Spinal cord (tissue), 10 donors: ENCODE data around the gene HINFP. TPM values are rescaled to one million over a fixed set of nuclear protein-coding genes. Genes with fewer than 3 reads are reported as not detected.
"Not testable (repeated sequence)": the region's sequence is repeated elsewhere in the genome, so short reads cannot be mapped to it uniquely, and the experiment has no call there.

Source experiments
- DNase-seq, 6 donors: peaks; one replicate each; pipeline versions ENCODE4 v3.0.0 to v3.0.0-alpha.2; 2013 to 2015; ENCODE audit warnings: low spot score in 6 of 6, low read depth in 4 of 6
- H3K27ac ChIP-seq: one replicate; pipeline ENCODE4 v1.5.1; 2013; ENCODE audit warnings: low read depth, low read length, control low read depth
- H3K27me3 ChIP-seq: one replicate; pipeline ENCODE4 v1.6.1; 2013; ENCODE audit warnings: low read length; ENCODE audit not compliant: control insufficient read depth, insufficient read depth
- H3K36me3 ChIP-seq: one replicate; pipeline ENCODE4 v1.6.1; 2013; ENCODE audit warnings: low read length; ENCODE audit not compliant: control insufficient read depth, insufficient read depth
- H3K4me1 ChIP-seq: one replicate; pipeline ENCODE4 v1.6.1; 2013; ENCODE audit warnings: low read length; ENCODE audit not compliant: control insufficient read depth, insufficient read depth
- H3K4me3 ChIP-seq: one replicate; pipeline ENCODE4 v1.5.1; 2013; ENCODE audit warnings: low read depth, low read length, control low read depth
- H3K9me3 ChIP-seq: one replicate; pipeline ENCODE4 v1.6.1; 2013; ENCODE audit warnings: low read length; ENCODE audit not compliant: control insufficient read depth, insufficient read depth
- WGBS: methylation state at CpG from one replicate; pipeline ENCODE4 v1.1.5; 2013; ENCODE audit warnings: missing lambda C conversion rate; ENCODE audit not compliant: insufficient coverage; 5-methylcytosine and 5-hydroxymethylcytosine counted together
- polyA plus RNA-seq, 2 donors: library from polyadenylated mRNA; unstranded; fragments of 120-200 nt; gene quantifications; one replicate each; pipeline ENCODE4 v1.2.1, GENCODE V29; 2013; ENCODE audit not compliant: insufficient read length in 2 of 2
- total RNA-seq, 2 donors: library from RNA; depleted of rRNA in 1 of 2; stranded (reverse); fragments of 120-200 nt in 1 of 2; fragments of >200 nt in 1 of 2; gene quantifications; one replicate each; pipeline versions ENCODE4 v1.2.3 to v1.2.4, GENCODE V29; 2013 to 2014
- donor health status: healthy.

Gene HINFP
- total and polyA plus RNA-seq, 4 donors = 15.5 to 38.4 (median 24.5) TPM

DNA sequence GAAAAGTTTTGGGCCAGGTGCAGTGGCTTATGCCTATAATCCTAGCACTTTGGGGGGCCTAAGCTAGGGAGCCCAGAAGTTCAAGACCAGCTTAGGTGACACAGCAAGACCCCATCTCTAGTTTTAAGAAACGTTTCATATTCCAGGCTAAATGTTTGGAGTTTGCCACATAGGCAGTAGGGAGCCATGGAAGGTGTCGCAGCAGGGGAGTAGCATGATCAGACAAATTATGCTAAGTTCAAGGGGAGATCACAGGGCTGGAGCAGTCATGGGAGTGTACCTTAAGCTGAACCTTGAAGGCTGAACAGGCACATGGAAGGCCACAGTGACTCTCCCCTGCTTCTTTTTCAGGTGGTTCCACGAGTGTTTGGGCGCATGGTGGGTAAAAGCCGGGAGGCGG is 58.0 kb downstream of the HINFP start:
- DNase-seq = no peak
- no peaks in the 10 kb centered on the region for H3K9me3 ChIP-seq
- H3K4me3 ChIP-seq = no peak overlapping the region
- peaks cover 50% of the 10 kb centered on the region for H3K36me3 ChIP-seq
- 96% methylated on average over 6 of the region's 6 CpGs for WGBS
- H3K4me1 ChIP-seq = peaks cover 2% of the 10 kb centered on the region
- H3K27me3 ChIP-seq = no peaks in the 10 kb centered on the region
- H3K27ac ChIP-seq = no peak overlapping the region

- WGBS = 93% methylated on average over 10 of the region's 10 CpGs
- Histone ChIP-seq H3K27me3 (no peaks in the 10 kb centered on the region), H3K4me3 (no peak overlapping the region), H3K36me3 (peaks cover 44% of the 10 kb centered on the region), H3K9me3 (no peaks in the 10 kb centered on the region), H3K4me1 (no peaks in the 10 kb centered on the region), H3K27ac (no peak overlapping the region)
- no peak for DNase-seq
Measured at GRCh38 chr11:119179983-119180382, 58.6 kb downstream of the HINFP start.

DNA sequence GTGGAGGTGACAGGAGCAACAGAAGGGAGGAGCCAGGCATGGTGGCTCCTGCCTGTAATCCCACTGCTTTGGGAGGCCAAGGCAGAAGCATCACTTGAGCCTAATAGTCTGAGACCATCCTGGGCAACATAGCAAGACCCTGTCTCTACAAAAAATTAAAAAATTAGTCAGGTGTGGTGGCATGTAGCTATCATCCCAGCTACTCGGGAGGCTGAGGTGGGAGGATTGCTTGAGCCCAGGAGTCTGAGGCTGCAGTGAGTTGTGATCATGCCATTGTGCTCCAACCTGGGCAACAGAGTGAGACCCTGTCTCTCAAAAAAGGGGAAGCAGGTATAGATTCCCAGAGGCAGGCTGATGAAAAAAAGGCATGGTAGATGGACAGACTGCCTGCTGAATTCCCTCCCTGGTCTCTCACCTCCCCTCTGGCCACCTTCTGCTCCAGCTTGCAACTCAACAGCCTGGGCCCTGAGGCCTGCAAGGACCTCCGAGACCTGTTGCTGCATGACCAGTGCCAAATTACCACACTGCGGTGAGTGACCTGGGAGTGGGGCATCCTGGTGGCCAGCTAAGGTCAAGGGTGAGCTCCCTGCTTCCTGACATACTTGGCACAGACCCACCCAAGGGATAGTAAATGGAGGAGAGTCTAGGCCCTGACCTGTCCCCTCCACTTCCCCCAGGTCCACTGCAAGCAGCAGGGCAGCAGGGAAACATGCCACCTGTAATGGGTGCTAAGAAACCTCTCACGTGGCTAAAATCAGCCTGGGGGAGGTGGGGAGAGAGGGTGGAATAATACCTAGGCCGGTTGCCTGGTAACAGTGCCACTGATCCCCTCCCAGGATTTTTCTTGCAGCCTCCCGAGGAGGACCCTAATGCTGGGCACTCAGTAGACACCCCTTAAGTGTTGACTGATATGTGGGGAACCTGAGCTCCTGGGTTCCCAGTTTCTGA is 59.6 kb downstream of the HINFP start:
- WGBS = 76% methylated on average over 4 of the region's 6 CpGs
- Histone ChIP-seq H3K4me1 (peaks cover 5% of the 10 kb centered on the region), H3K36me3 (peaks cover 41% of the 10 kb centered on the region), H3K27ac (no peak overlapping the region), H3K27me3 (no peaks in the 10 kb centered on the region), H3K9me3 (no peaks in the 10 kb centered on the region), H3K4me3 (no peak overlapping the region)
- no peak for DNase-seq

DNA sequence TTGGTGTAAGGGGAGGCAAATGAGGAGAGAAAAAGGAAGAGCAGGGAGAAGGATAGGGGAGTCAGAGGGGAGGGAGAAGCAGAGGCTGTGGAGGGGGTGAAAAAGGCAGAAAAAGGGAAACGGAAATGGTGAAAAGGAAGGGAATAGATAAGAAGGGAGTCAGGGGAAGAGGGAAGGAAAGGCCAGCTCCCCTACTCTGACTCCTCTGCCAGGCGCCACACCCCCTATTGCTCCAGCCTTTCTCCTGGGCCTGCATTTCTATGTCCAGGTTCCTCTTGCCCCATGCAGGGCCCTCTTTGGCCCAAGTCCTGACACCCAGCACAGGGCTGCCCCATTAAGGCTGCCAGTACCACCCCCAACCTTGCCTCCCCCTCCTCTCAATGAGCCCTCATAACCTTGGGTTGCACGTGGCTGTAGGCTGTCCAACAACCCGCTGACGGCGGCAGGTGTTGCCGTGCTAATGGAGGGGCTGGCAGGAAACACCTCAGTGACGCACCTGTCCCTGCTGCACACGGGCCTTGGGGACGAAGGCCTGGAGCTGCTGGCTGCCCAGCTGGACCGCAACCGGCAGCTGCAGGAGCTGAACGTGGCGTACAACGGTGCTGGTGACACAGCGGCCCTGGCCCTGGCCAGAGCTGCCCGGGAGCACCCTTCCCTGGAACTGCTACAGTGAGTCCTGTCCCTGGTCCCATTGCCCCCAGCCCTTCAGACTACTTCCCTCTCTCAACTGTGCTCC is 60.5 kb downstream of the HINFP start:
- Histone ChIP-seq H3K9me3 (no peaks in the 10 kb centered on the region), H3K27ac (no peak overlapping the region), H3K36me3 (peaks cover 41% of the 10 kb centered on the region), H3K4me3 (no peak overlapping the region), H3K4me1 (peaks cover 11% of the 10 kb centered on the region), H3K27me3 (no peaks in the 10 kb centered on the region)
- DNase-seq = no peak
- WGBS = 84% methylated on average over 16 of the region's 17 CpGs

GRCh38 chr11:119184399-119184798 is 63.0 kb downstream of the HINFP start:
- H3K27ac ChIP-seq, H3K4me3 ChIP-seq, DNase-seq, H3K9me3 ChIP-seq, H3K27me3 ChIP-seq: not testable (repeated sequence)
- peaks cover 11% of the 10 kb centered on the region for H3K4me1 ChIP-seq
- peaks cover 41% of the 10 kb centered on the region for H3K36me3 ChIP-seq
- 86% methylated on average over 4 of the region's 9 CpGs for WGBS

Other genes starting within 250 kb of the HINFP start
- not detected for gene CXCR5, start 237.7 kb upstream of the HINFP start, total RNA-seq
- not detected for gene CXCR5, start 237.7 kb upstream of the HINFP start, polyA plus RNA-seq
- 10 to 100 TPM; 11.0 to 15.0 TPM for gene BCL9L, start 195.7 kb upstream of the HINFP start, total RNA-seq
- gene BCL9L, start 195.7 kb upstream of the HINFP start, polyA plus RNA-seq = 10 to 100 TPM; 47.8 to 51.5 TPM
- gene UPK2, start 165.3 kb upstream of the HINFP start, total RNA-seq = under 1 TPM in 1 of 2 donors, not detected in 1; 0.17 TPM
- gene UPK2, start 165.3 kb upstream of the HINFP start, polyA plus RNA-seq = 1 to 10 TPM; 3.3 to 3.5 TPM
- gene FOXR1, start 149.8 kb upstream of the HINFP start, total RNA-seq = not detected
- gene FOXR1, start 149.8 kb upstream of the HINFP start, polyA plus RNA-seq = under 1 TPM; 0.67 to 0.68 TPM
- 10 to 100 TPM; 25.6 to 37.5 TPM for gene CENATAC, start 123.4 kb upstream of the HINFP start, total RNA-seq
- gene CENATAC, start 123.4 kb upstream of the HINFP start, polyA plus RNA-seq = 10 to 100 TPM; 33.5 to 66.9 TPM
- 1,000 to 10,000 TPM in 1 of 2 donors, 100 to 1,000 TPM in 1; 451 to 1,390 TPM for gene RPS25, start 103.2 kb upstream of the HINFP start, total RNA-seq
- gene RPS25, start 103.2 kb upstream of the HINFP start, polyA plus RNA-seq = 100 to 1,000 TPM; 677 to 714 TPM
- 10 to 100 TPM; 61.3 to 97.4 TPM for gene TRAPPC4, start 102.8 kb upstream of the HINFP start, total RNA-seq
- gene TRAPPC4, start 102.8 kb upstream of the HINFP start, polyA plus RNA-seq = 100 to 1,000 TPM; 108 to 145 TPM
- 10 to 100 TPM in 1 of 2 donors, 1 to 10 TPM in 1; 8.1 to 16.8 TPM for gene SLC37A4, start 90.7 kb upstream of the HINFP start, total RNA-seq
- gene SLC37A4, start 90.7 kb upstream of the HINFP start, polyA plus RNA-seq = 10 to 100 TPM; 21.5 to 26.1 TPM
- 10 to 100 TPM; 70.8 to 84.5 TPM for gene HYOU1, start 64.4 kb upstream of the HINFP start, total RNA-seq
- gene HYOU1, start 64.4 kb upstream of the HINFP start, polyA plus RNA-seq = 10 to 100 TPM; 90.3 to 93.9 TPM
- gene VPS11, start 53.8 kb upstream of the HINFP start, total RNA-seq = 10 to 100 TPM; 28.1 to 43.1 TPM
- 10 to 100 TPM; 56.2 to 57.8 TPM for gene VPS11, start 53.8 kb upstream of the HINFP start, polyA plus RNA-seq
- 10 to 100 TPM in 1 of 2 donors, 1 to 10 TPM in 1; 4.0 to 15.7 TPM for gene HMBS, start 36.7 kb upstream of the HINFP start, total RNA-seq
- gene HMBS, start 36.7 kb upstream of the HINFP start, polyA plus RNA-seq = 10 to 100 TPM; 23.0 to 31.1 TPM
- gene DPAGT1, start 19.7 kb upstream of the HINFP start, total RNA-seq = 10 to 100 TPM; 12.9 to 23.0 TPM
- 10 to 100 TPM; 41.3 to 44.3 TPM for gene DPAGT1, start 19.7 kb upstream of the HINFP start, polyA plus RNA-seq
- 10 to 100 TPM in 1 of 2 donors, 1 to 10 TPM in 1; 9.7 to 12.6 TPM for gene C2CD2L, start 14.2 kb upstream of the HINFP start, total RNA-seq
- 10 to 100 TPM; 33.5 to 35.3 TPM for gene C2CD2L, start 14.2 kb upstream of the HINFP start, polyA plus RNA-seq
- 1 to 10 TPM; 2.1 to 5.6 TPM for gene ABCG4, start 27.5 kb downstream of the HINFP start, total RNA-seq
- 10 to 100 TPM; 11.8 to 16.9 TPM for gene ABCG4, start 27.5 kb downstream of the HINFP start, polyA plus RNA-seq
- gene NLRX1, start 47.1 kb downstream of the HINFP start, total RNA-seq = 10 to 100 TPM in 1 of 2 donors, 1 to 10 TPM in 1; 8.9 to 15.6 TPM
- 10 to 100 TPM in 1 of 2 donors, 1 to 10 TPM in 1; 9.5 to 10.2 TPM for gene NLRX1, start 47.1 kb downstream of the HINFP start, polyA plus RNA-seq
- gene NHERF4, start 63.9 kb downstream of the HINFP start, total RNA-seq = under 1 TPM in 1 of 2 donors, not detected in 1; 0.28 TPM
- 1 to 10 TPM in 1 of 2 donors, under 1 TPM in 1; 0.29 to 1.1 TPM for gene NHERF4, start 63.9 kb downstream of the HINFP start, polyA plus RNA-seq
- 10 to 100 TPM; 13.4 to 19.2 TPM for gene CBL, start 84.8 kb downstream of the HINFP start, total RNA-seq
- gene CBL, start 84.8 kb downstream of the HINFP start, polyA plus RNA-seq = 10 to 100 TPM; 25.3 to 37.4 TPM
- gene MCAM, start 195.6 kb downstream of the HINFP start, total RNA-seq = 100 to 1,000 TPM in 1 of 2 donors, 10 to 100 TPM in 1; 99.4 to 108 TPM
- 100 to 1,000 TPM in 1 of 2 donors, 10 to 100 TPM in 1; 79.6 to 106 TPM for gene MCAM, start 195.6 kb downstream of the HINFP start, polyA plus RNA-seq
- gene RNF26, start 212.9 kb downstream of the HINFP start, total RNA-seq = 1 to 10 TPM; 5.2 to 6.6 TPM
- gene RNF26, start 212.9 kb downstream of the HINFP start, polyA plus RNA-seq = 10 to 100 TPM; 27.0 to 27.1 TPM
- gene C1QTNF5, start 219.3 kb downstream of the HINFP start, total RNA-seq = 10 to 100 TPM; 13.4 to 63.1 TPM
- 10 to 100 TPM; 39.7 to 42.1 TPM for gene C1QTNF5, start 219.3 kb downstream of the HINFP start, polyA plus RNA-seq
- 1 to 10 TPM in 1 of 2 donors, not detected in 1; 3.9 TPM for gene MFRP, start 225.1 kb downstream of the HINFP start, total RNA-seq
- gene MFRP, start 225.1 kb downstream of the HINFP start, polyA plus RNA-seq = under 1 TPM; 0.09 to 0.22 TPM